Erythroblast (primary cell): Measurements from ENCODE around the gene REX1BD.
"Not testable (repeated sequence)": the region's sequence is repeated elsewhere in the genome, so short reads cannot be mapped to it uniquely, and the experiment has no call there.

ENCODE experiments used
- GATA1 ChIP-seq: IDR thresholded peaks from 2 replicates; pipeline ENCODE4 v1.6.1; 2011; ENCODE audit warnings: low read depth, mild to moderate bottlenecking, control low read depth, low read length, moderate library complexity
- POLR2A ChIP-seq: IDR thresholded peaks from 2 replicates; pipeline ENCODE4 v1.6.1; 2011; ENCODE audit warnings: mild to moderate bottlenecking, low read length

GRCh38 chr19:18592732-18593131 is 4.1 kb downstream of the REX1BD start:
- TF ChIP-seq POLR2A, GATA1: not testable (repeated sequence)
